ENCODE results near the gene NTF4. TPM values are rescaled to one million over a fixed set of nuclear protein-coding genes. Genes with fewer than 3 reads are reported as not detected.
"Not testable (repeated sequence)": the region's sequence is repeated elsewhere in the genome, so short reads cannot be mapped to it uniquely, and the experiment has no call there.

NTF4 gene
- total RNA-seq, 2 experiments from 2014 or later = not detected

GRCh38 chr19:49084206-49085019, 19.8 kb upstream of the NTF4 start:
- POLR2A ChIA-PET = no interaction called here
- Mint-ChIP-seq H3K4me3 (peak overlapping the region; percentile 99), H3K9me3 (no peaks in the 10 kb centered on the region), H3K27me3 (no peaks in the 10 kb centered on the region), H3K36me3 (ENCODE audit: low read depth) (peaks cover 28% of the 10 kb centered on the region), H3K4me1 (ENCODE audit: low read depth) (peaks cover 28% of the 10 kb centered on the region), H3K27ac (peak overlapping the region; percentile 94)
- CTCF ChIA-PET = interaction anchor here (0.7 to 2.7 kb wide), 3 partner anchors 10 to 21 kb away, joined by 3 to 7 read pairs (median 3); no protein-coding TSS in a partner anchor
- no peak for DNase-seq
- intact Hi-C loops (cut with micrococcal nuclease) = no loop called here
- ATAC-seq = no peak
- no peak for TF ChIP-seq CTCF (IDR thresholded peaks at IDR 0.05)

- no peak overlapping the region for H3K4me3 Mint-ChIP-seq
- intact Hi-C loops (cut with micrococcal nuclease) = no loop called here
- no peak for ATAC-seq
Measured at GRCh38 chr19:49081273-49081672, 16.7 kb upstream of the NTF4 start.

GRCh38 chr19:49080392-49080791, 15.8 kb upstream of the NTF4 start:
- H3K36me3 Mint-ChIP-seq (ENCODE audit: low read depth) = peaks cover 2% of the 10 kb centered on the region
- CTCF ChIA-PET = interaction anchor here (1.6 to 3.9 kb wide), 2 partner anchors 18 to 118 kb away, joined by 3 to 18 read pairs; no protein-coding TSS in a partner anchor
- H3K4me1 Mint-ChIP-seq (ENCODE audit: low read depth) = peaks cover 6% of the 10 kb centered on the region
- no peak overlapping the region for H3K4me3 Mint-ChIP-seq
- no peak overlapping the region for H3K27ac Mint-ChIP-seq
- intact Hi-C loops (cut with micrococcal nuclease) = no loop called here
- no peaks in the 10 kb centered on the region for H3K9me3 Mint-ChIP-seq
- no peak for TF ChIP-seq CTCF (IDR thresholded peaks at IDR 0.05)
- POLR2A ChIA-PET = no interaction called here
- no peak for ATAC-seq
- H3K27me3 Mint-ChIP-seq = peaks cover 6% of the 10 kb centered on the region
- DNase-seq = no peak

More at GRCh38 chr19:49081273-49081672, 16.7 kb upstream of the NTF4 start:
- no peaks in the 10 kb centered on the region for H3K9me3 Mint-ChIP-seq
- H3K36me3 Mint-ChIP-seq (ENCODE audit: low read depth) = peaks cover 8% of the 10 kb centered on the region
- H3K4me1 Mint-ChIP-seq (ENCODE audit: low read depth) = peaks cover 10% of the 10 kb centered on the region
- no peak overlapping the region for H3K27ac Mint-ChIP-seq
- TF ChIP-seq CTCF (IDR thresholded peaks at IDR 0.05) = no peak
- ChIA-PET POLR2A (no interaction called here), CTCF (interaction anchor here (1.6 to 3.9 kb wide), 2 partner anchors 17 to 118 kb away, joined by 3 to 18 read pairs; no protein-coding TSS in a partner anchor)
- DNase-seq = no peak
- H3K27me3 Mint-ChIP-seq = peaks cover 2% of the 10 kb centered on the region

GRCh38 chr19:49074869-49075268, 10.3 kb upstream of the NTF4 start:
- H3K9me3 Mint-ChIP-seq; H3K4me1 Mint-ChIP-seq (ENCODE audit: low read depth); H3K4me3 Mint-ChIP-seq; H3K36me3 Mint-ChIP-seq (ENCODE audit: low read depth); H3K27ac Mint-ChIP-seq; POLR2A ChIA-PET; intact Hi-C loops (cut with micrococcal nuclease); ATAC-seq: not testable (repeated sequence)
- CTCF ChIA-PET = interaction anchor here (1.0 to 2.4 kb wide), 5 partner anchors 12 to 150 kb away, joined by 3 to 8 read pairs (median 4); partner anchors contain the start of gene CGB7
- H3K27me3 Mint-ChIP-seq = peaks cover 44% of the 10 kb centered on the region
- peak; percentile 62 for TF ChIP-seq CTCF (IDR thresholded peaks at IDR 0.05)
- DNase-seq = peak; percentile 33

Data from activated CD8-positive, alpha-beta T cell treated with anti-CD3 and anti-CD28 coated beads for 36 hours (primary cell).